GM21526 (cell line): Measurements from ENCODE around the gene HOXD12.

Experiments
- ATAC-seq: cut with Tn5 transposase; IDR thresholded peaks from one replicate; pipeline ENCODE4 v1.9.1; 2021; ENCODE audit warnings: moderate library complexity; ENCODE audit not compliant: unreplicated experiment, low FRiP score

The HOXD12 gene

DNA sequence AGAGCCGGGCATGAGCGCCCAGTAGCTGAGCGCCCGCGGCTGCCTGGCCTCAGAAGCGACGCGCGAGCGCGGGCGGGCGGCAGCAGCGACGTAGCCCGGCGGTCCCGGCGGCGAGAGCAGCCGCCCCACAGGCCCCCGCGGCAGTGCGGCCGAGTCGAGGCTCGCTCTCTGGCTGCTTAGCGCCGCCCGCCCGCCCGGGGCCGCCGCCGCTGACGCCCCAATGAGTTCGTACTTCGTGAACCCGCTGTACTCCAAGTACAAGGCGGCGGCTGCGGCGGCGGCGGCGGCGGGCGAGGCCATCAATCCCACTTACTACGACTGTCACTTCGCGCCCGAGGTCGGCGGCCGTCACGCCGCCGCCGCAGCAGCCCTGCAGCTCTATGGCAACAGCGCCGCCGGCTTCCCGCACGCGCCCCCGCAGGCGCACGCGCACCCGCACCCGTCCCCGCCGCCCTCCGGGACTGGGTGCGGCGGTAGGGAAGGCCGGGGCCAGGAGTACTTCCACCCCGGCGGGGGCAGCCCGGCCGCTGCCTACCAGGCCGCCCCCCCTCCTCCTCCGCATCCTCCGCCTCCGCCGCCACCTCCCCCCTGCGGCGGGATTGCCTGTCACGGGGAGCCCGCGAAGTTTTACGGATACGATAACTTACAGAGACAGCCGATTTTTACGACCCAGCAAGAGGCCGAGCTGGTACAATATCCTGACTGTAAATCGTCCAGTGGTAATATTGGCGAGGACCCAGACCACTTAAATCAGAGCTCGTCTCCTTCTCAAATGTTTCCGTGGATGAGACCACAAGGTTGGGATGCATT lies 30.8 kb downstream of the HOXD12 start:
- no peak for ATAC-seq

GRCh38 chr2:176130957-176131847 lies 31.6 kb downstream of the HOXD12 start:
- ATAC-seq, result no peak

- no peak for ATAC-seq
Measured at GRCh38 chr2:176131848-176132158, 32.2 kb downstream of the HOXD12 start.

- no peak for ATAC-seq
Measured at GRCh38 chr2:176132205-176133171, 32.9 kb downstream of the HOXD12 start.

DNA sequence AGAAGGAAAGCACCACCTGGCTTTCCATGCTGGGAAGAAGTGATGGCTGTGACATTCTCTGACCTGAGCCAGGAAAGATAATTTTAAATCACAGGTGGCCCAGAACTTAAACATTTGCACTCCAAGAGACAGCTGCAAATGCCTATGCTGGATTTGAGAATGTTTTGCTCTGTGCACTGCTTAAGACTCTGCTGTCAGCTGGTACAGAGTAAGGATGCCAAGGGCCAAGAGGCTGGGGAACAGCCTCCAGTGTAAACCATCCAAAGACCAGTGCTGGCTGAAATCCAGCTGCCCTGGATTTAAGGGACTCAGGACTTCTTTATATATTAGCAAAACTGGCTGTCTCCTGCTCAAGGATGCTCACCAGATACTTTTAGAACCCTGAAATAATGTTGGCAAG lies 33.8 kb downstream of the HOXD12 start:
- ATAC-seq, result no peak

- ATAC-seq, result no peak
Measured at GRCh38 chr2:176134035-176134434, 34.4 kb downstream of the HOXD12 start.

GRCh38 chr2:176135035-176135440 lies 35.4 kb downstream of the HOXD12 start:
- no peak for ATAC-seq

- no peak for ATAC-seq
Measured at GRCh38 chr2:176136374-176137251, 37.0 kb downstream of the HOXD12 start.

- ATAC-seq, result no peak
Measured at GRCh38 chr2:176137252-176137580, 37.6 kb downstream of the HOXD12 start.

- no peak for ATAC-seq
Measured at GRCh38 chr2:176137906-176138305, 38.3 kb downstream of the HOXD12 start.

DNA sequence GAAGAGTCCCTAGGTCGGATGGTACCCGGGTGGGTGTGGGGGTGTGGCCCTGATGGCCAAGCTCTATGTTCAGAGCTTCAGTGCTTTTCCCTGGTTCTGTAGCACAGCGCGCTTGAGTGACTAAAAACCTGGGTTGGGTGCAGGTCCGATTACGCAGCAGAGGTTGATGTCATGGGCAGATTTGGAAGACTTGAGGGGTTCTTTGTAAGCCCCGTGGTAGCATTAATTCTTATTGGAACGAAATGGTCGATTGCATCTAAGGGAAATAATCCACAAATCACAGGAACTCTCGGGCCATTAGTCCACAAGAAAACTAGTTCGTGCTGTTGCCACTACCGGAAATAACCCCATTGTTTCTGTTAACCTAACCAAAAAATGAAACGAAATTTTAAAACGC lies 38.9 kb downstream of the HOXD12 start:
- ATAC-seq, result no peak

GRCh38 chr2:176138923-176139660 lies 39.5 kb downstream of the HOXD12 start:
- no peak for ATAC-seq

DNA sequence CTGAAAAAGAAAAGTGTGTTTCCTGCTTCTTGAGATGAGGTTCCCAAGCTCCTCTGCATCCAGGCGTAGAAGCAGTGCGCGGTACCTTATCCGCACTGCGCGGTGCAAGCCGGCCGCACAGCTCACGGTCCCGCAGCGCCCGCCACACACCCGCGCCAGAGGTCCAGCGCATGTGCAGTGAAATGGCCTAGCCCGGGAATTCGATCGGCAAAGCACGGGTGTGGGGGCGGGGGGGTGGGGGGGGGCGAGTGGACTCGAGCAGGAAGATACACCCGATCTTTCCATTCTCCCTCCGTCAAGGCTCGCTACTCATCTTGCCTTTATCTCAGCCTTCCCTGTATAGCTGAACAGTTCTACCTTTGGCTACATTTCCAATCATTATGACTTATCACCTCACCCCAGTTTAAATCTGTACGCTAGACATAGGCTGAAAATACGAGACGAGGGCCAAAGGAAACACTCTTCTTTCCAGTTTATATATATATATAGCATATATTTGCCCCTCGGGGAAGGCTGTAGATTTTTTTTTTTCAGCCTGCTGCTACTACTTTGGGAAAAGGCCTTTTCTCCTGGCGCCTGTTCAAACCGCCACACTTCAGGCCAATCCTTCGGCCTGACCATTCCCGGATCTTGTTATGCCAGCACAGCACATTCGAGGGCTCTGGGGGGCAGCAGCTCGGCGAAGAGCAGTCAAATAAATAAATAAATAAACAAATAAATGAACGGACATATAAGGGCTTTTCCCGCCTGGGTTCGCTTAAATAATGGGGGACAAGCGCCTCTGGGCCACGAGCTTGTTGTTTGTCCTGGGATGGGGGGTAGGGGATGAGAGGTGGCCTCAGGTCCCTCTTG lies 40.3 kb downstream of the HOXD12 start:
- no peak for ATAC-seq

DNA sequence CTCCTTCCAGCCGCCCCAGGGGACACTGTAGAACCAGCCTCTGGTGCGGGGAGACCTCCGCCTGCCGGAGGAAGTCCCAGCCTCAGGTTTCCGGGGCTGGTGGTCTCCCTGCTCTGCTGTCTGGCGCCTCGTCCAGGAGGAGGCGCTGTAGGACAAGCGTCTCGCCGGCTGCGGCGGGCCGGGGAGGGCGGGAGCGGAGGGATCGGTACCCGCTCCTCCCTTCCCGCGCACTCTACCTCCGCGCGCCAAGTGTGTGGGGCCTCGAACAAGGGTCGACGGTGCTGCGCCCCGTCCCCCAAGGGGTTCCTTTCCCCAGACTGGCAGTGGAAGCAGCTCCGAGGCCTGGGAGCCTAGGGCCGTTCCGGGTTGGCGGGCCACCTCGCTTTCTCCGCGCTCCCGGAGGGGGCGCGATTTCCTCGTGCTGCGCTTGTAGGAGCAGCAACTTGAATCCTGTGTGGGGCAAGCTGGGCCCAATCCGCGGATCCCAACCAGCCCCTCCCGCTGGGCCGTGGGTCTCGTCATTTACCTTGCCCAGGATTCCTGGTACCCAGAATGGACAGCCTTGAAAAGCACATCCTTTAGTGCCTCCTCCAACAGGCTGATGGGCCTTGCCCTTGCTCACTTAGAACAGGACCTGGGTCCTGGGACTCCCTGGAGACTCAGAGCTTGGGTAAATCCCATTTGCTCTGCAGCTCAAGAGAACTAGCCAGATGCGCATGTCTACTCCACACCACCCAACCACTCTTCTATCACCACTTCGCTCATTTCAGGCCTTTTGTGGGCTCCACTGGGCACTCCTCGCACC lies 41.1 kb downstream of the HOXD12 start:
- ATAC-seq, result peak; percentile 95

- no peak for ATAC-seq
Measured at GRCh38 chr2:176142281-176142680, 42.7 kb downstream of the HOXD12 start.

DNA sequence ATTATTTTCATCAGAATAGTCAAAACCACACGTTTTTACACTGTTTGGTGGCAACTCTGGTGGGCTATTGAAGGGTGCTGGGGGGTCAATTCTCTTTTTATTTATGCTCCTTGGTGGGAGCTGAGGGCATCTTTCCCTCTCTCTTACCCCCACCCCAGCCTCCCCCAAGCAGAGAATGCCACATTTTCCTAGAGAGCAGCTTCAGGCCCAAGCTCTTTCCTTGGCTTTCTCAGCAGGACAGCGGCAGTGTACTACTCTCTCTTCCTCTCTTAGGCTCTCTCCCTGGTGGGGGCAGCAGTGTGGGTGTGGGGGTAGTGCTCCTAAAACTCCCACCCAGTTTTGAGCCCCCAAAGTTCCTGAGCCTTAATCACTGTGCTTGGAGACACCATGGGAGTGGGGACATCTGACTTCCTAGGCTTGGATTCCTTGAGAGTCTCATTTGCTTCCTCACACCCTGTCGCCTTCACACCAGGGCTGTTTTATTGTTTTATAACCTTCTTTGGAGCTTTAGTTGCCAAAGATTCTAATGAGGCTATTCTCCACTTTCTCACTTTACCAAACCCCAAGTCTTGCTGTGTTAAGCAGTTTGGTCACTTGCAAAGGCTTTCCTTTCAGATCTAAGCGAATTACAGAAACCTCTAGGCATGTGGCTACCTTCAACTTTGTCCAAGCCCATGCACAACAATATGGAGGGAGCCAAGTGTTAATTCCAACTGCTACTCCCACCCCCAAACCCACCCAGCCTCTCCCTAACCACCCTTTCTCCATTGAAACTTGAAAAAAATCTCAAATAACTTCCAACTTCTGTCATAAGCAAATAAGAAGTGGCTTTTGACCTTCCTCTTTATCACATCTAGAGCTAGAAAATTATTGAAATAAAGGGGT lies 45.7 kb downstream of the HOXD12 start:
- ATAC-seq, result no peak
